ENCODE data around the gene SET.

Gene SET

DNA sequence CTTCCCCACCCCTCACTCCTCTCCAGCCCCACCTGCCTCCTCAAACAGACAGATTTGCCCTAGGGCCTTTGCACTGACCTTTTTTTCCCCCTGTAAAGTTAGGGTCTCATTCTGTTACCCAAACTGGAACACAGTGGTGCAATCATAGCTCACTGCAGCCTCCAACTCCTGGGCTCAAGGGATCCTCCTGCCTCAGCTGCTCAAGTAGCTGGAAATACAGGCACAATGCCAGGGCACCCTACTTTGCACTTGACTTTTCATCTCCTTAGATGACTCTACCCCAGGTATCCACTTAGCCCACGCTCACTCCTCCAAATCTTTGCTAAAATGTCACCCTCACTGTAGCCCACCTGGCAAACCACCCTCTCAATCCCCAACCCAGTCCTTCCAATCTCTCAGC lies 34.5 kb upstream of the SET start:
- Histone ChIP-seq H3K79me2 (ENCODE audit: insufficient read depth, low read length) (0 out of 2 replicates have a peak, but pooled peaks cover 3% of the 10 kb centered on the region), H3K9me2 (replicated peaks; ENCODE audit: insufficient read depth, low read length) (no peaks in the 10 kb centered on the region), H3K4me3 (ENCODE audit: insufficient read depth, low read length, poor library complexity, severe bottlenecking) (no peak overlapping the region), H3K27me3 (ENCODE audit: low read length) (no peaks in the 10 kb centered on the region), H4K20me1 (ENCODE audit: low read depth, low read length) (no peaks in the 10 kb centered on the region), H3K4me2 (ENCODE audit: low read depth, low read length, poor library complexity, severe bottlenecking) (no peak overlapping the region), H3K9ac (ENCODE audit: low read length) (no peak overlapping the region), H2AFZ (ENCODE audit: low read depth, low read length, severe bottlenecking) (no peak overlapping the region), H3K9me3 (ENCODE audit: insufficient read depth, low read length) (no peaks in the 10 kb centered on the region), H3K36me3 (ENCODE audit: low read length) (no peaks in the 10 kb centered on the region), H3K27ac (ENCODE audit: low read depth, low read length) (no peak overlapping the region), H3F3A (ENCODE audit: insufficient read depth) (peaks cover 24% of the 10 kb centered on the region; the same call in 1 of the 2 replicates)
- no peak for TF ChIP-seq CTCF (IDR thresholded peaks at IDR 0.05; ENCODE audit: insufficient read depth, low read length, poor library complexity, severe bottlenecking)
- TF ChIP-seq EZH2phosphoT487 (conservative IDR thresholded peaks at IDR 0.05; ENCODE audit: low read length) = no peak

GRCh38 chr9:128656416-128657343 lies 32.3 kb upstream of the SET start, which contains the start of gene DYNC2I2:
Gene DYNC2I2, minus strand, starts transcription at chr9:128656847. Its CDS starts 121 bp downstream, at chr9:128656726.
- H3K9ac ChIP-seq (ENCODE audit: low read length) = peak within 1 kb of the TSS; percentile 84
- TF ChIP-seq EZH2phosphoT487 (conservative IDR thresholded peaks at IDR 0.05; ENCODE audit: low read length) = no peak
- TF ChIP-seq CTCF (IDR thresholded peaks at IDR 0.05; ENCODE audit: insufficient read depth, low read length, poor library complexity, severe bottlenecking) = no peak
- peak within 1 kb of the TSS; percentile 57 for H3K4me3 ChIP-seq (ENCODE audit: insufficient read depth, low read length, poor library complexity, severe bottlenecking)
- H3K9me3 ChIP-seq (ENCODE audit: insufficient read depth, low read length) = no peaks in the 10 kb centered on the region
- peaks cover 24% of the 10 kb centered on the region; the same call in 1 of the 2 replicates for H3F3A ChIP-seq (ENCODE audit: insufficient read depth)
- H3K27ac ChIP-seq (ENCODE audit: low read depth, low read length) = peak within 1 kb of the TSS; percentile 87
- no peaks in the 10 kb centered on the region for H4K20me1 ChIP-seq (ENCODE audit: low read depth, low read length)
- H3K4me2 ChIP-seq (ENCODE audit: low read depth, low read length, poor library complexity, severe bottlenecking) = peak within 1 kb of the TSS; percentile 70
- no peaks in the 10 kb centered on the region for H3K9me2 ChIP-seq (replicated peaks; ENCODE audit: insufficient read depth, low read length)
- H3K36me3 ChIP-seq (ENCODE audit: low read length) = no peaks in the 10 kb centered on the region
- peak within 1 kb of the TSS; percentile 97 for H2AFZ ChIP-seq (ENCODE audit: low read depth, low read length, severe bottlenecking)
- H3K79me2 ChIP-seq (ENCODE audit: insufficient read depth, low read length) = 0 out of 2 replicates have a peak, but pooled peaks cover 3% of the 10 kb centered on the region
- H3K27me3 ChIP-seq (ENCODE audit: low read length) = no peaks in the 10 kb centered on the region

- Histone ChIP-seq H3K9me2 (replicated peaks; ENCODE audit: insufficient read depth, low read length) (no peaks in the 10 kb centered on the region), H3K9ac (ENCODE audit: low read length) (peak overlapping the region; percentile 84), H3K36me3 (ENCODE audit: low read length) (no peaks in the 10 kb centered on the region), H3K27ac (ENCODE audit: low read depth, low read length) (peak overlapping the region; percentile 87), H4K20me1 (ENCODE audit: low read depth, low read length) (no peaks in the 10 kb centered on the region), H3K4me2 (ENCODE audit: low read depth, low read length, poor library complexity, severe bottlenecking) (peak overlapping the region; percentile 70), H3K9me3 (ENCODE audit: insufficient read depth, low read length) (no peaks in the 10 kb centered on the region), H3K4me3 (ENCODE audit: insufficient read depth, low read length, poor library complexity, severe bottlenecking) (no peak overlapping the region), H3F3A (ENCODE audit: insufficient read depth) (peaks cover 24% of the 10 kb centered on the region; the same call in 1 of the 2 replicates), H3K27me3 (ENCODE audit: low read length) (no peaks in the 10 kb centered on the region), H2AFZ (ENCODE audit: low read depth, low read length, severe bottlenecking) (peak overlapping the region; percentile 97), H3K79me2 (ENCODE audit: insufficient read depth, low read length) (0 out of 2 replicates have a peak, but pooled peaks cover 3% of the 10 kb centered on the region)
- TF ChIP-seq CTCF (IDR thresholded peaks at IDR 0.05; ENCODE audit: insufficient read depth, low read length, poor library complexity, severe bottlenecking) = no peak
- no peak for TF ChIP-seq EZH2phosphoT487 (conservative IDR thresholded peaks at IDR 0.05; ENCODE audit: low read length)
Observed at GRCh38 chr9:128657344-128657704, 31.7 kb upstream of the SET start.

Measured in SU-DHL-6 (cell line).